ENCODE data around the gene SCARB1. TPM values are rescaled to one million over a fixed set of nuclear protein-coding genes. Genes with fewer than 3 reads are reported as not detected.
"Not testable (repeated sequence)": the region's sequence is repeated elsewhere in the genome, so short reads cannot be mapped to it uniquely, and the experiment has no call there.

SCARB1 gene, protein sequence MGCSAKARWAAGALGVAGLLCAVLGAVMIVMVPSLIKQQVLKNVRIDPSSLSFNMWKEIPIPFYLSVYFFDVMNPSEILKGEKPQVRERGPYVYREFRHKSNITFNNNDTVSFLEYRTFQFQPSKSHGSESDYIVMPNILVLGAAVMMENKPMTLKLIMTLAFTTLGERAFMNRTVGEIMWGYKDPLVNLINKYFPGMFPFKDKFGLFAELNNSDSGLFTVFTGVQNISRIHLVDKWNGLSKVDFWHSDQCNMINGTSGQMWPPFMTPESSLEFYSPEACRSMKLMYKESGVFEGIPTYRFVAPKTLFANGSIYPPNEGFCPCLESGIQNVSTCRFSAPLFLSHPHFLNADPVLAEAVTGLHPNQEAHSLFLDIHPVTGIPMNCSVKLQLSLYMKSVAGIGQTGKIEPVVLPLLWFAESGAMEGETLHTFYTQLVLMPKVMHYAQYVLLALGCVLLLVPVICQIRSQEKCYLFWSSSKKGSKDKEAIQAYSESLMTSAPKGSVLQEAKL
- 10 to 100 TPM; 16.5 to 18.9 TPM for total RNA-seq

- ATAC-seq (peak; percentile 93), DNase-seq (peak; percentile 84 to 90 (median 87))
- WGBS, 2 donors = 0 to 1% methylated on average over 15 to 55 of the region's 89 CpGs
- Histone ChIP-seq H3K27me3 (no peaks in the 10 kb centered on the region), H3K4me1 (peaks cover 19% of the 10 kb centered on the region), H3K9me3 (no peaks in the 10 kb centered on the region), H3K36me3 (replicated peaks in 1 of 2; ENCODE audit: insufficient read depth in 1 of 2, low read depth in 2 of 2) (no peaks in the 10 kb centered on the region), H3K4me3 (peak within 1 kb of the TSS; percentile 44 to 46), H3K27ac (peak within 1 kb of the TSS in 3 of 4 donors; percentile 29 to 45 (median 29))
- intact Hi-C loops (cut with DNase I) = no loop called here
- TF ChIP-seq, protein P1, sequence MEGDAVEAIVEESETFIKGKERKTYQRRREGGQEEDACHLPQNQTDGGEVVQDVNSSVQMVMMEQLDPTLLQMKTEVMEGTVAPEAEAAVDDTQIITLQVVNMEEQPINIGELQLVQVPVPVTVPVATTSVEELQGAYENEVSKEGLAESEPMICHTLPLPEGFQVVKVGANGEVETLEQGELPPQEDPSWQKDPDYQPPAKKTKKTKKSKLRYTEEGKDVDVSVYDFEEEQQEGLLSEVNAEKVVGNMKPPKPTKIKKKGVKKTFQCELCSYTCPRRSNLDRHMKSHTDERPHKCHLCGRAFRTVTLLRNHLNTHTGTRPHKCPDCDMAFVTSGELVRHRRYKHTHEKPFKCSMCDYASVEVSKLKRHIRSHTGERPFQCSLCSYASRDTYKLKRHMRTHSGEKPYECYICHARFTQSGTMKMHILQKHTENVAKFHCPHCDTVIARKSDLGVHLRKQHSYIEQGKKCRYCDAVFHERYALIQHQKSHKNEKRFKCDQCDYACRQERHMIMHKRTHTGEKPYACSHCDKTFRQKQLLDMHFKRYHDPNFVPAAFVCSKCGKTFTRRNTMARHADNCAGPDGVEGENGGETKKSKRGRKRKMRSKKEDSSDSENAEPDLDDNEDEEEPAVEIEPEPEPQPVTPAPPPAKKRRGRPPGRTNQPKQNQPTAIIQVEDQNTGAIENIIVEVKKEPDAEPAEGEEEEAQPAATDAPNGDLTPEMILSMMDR (IDR thresholded peaks at IDR 0.05) = peak in 1 of 7 experiments; percentile 20
- TF ChIP-seq POLR2A (IDR thresholded peaks at IDR 0.05) = peak; percentile 40 to 55 (median 54)
These were observed at the start of gene SCARB1 for GRCh38 chr12:124863416-124864325. TSS of gene SCARB1 (minus strand) at chr12:124863864. CDS start at chr12:124863720, 144 bp downstream.

GRCh38 chr12:124912529-124913287 is 49.0 kb upstream of the SCARB1 start:
- ATAC-seq; intact Hi-C loops (cut with DNase I); H3K9me3 ChIP-seq; H3K27me3 ChIP-seq: not testable (repeated sequence)
- 35 to 40% methylated on average over 8 to 20 of the region's 21 CpGs for WGBS, 2 donors
- peak overlapping the region in 1 of 2 donors; percentile 43 for H3K4me3 ChIP-seq
- H3K27ac ChIP-seq = peak overlapping the region in 3 of 4 donors; percentile 96 to 100 (median 99)
- H3K4me1 ChIP-seq = peaks cover 49% of the 10 kb centered on the region
- peak in 2 of 4 donors; percentile 40 to 45 for DNase-seq
- H3K36me3 ChIP-seq (replicated peaks in 1 of 2; ENCODE audit: insufficient read depth in 1 of 2, low read depth in 2 of 2) = peaks cover 0 to 11% of the 10 kb centered on the region in 2 donors

GRCh38 chr12:124911521-124911920 is 47.9 kb upstream of the SCARB1 start:
- H3K4me3 ChIP-seq; H3K27ac ChIP-seq; DNase-seq; intact Hi-C loops (cut with DNase I); ATAC-seq; H3K9me3 ChIP-seq; H3K27me3 ChIP-seq: not testable (repeated sequence)
- Histone ChIP-seq H3K4me1 (peaks cover 47% of the 10 kb centered on the region), H3K36me3 (replicated peaks in 1 of 2; ENCODE audit: insufficient read depth in 1 of 2, low read depth in 2 of 2) (peaks cover 0 to 11% of the 10 kb centered on the region in 2 donors)
- WGBS, 2 donors = 38 to 61% methylated on average over 6 of the region's 6 CpGs

DNA sequence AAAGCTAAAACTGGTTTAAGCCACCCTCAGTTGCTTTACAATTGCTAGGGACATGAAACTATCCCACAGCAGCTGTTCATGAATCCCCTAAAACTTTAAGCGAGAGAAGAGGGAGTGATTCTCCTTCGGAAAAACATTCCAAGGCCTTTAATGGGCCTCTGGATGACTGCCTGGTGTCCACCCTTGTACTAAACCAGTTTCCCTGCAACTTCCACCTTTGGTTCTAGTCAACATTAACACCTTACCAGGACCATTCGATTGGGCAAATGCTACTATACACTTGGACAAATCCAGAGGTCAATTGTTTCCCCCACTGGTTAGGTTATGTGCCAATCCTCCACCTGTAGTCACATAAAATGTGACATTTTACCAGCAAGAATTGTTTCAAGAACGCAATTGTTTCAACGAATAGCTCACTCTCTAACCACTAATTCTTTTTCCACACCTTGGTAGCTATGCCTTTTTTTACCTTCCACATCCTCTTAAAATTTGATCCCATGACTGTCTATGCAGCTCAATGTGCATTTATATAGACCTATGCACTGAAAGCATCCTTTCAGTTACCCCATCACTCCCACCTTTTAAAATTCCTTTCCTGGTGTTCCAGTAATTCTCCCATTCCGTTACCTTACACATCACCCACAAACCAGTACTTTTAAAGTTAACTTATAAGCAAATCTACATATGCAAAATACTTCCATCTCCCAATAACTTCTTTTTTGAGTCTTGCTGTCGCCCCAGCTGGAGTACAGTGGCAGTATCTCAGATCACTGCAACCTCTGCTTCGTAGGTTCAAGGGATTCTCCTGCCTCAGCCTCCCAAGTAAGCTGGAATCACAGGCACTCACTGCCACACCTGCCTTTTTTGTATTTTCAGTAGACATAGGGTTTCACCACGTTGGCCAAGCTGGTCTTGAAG is 47.2 kb upstream of the SCARB1 start:
- intact Hi-C loops (cut with DNase I) = no loop called here
- 49 to 63% methylated on average over 9 of the region's 9 CpGs for WGBS, 2 donors

More for the DNA sequence above, 47.2 kb upstream of the SCARB1 start:
- no peak overlapping the region for H3K4me3 ChIP-seq
- H3K27ac ChIP-seq = peak overlapping the region; percentile 5 to 46 (median 32)
- ATAC-seq (no peak), DNase-seq (peak in 2 of 4 donors; percentile 36 to 39)
- H3K27me3 ChIP-seq = no peaks in the 10 kb centered on the region
- TF ChIP-seq, protein P1 (IDR thresholded peaks at IDR 0.05) = no peak
- peak; percentile 31 to 80 (median 64) for TF ChIP-seq POLR2A (IDR thresholded peaks at IDR 0.05)
- peaks cover 47% of the 10 kb centered on the region for H3K4me1 ChIP-seq
- no peaks in the 10 kb centered on the region for H3K9me3 ChIP-seq
- peaks cover 0 to 11% of the 10 kb centered on the region in 2 donors for H3K36me3 ChIP-seq (replicated peaks in 1 of 2; ENCODE audit: insufficient read depth in 1 of 2, low read depth in 2 of 2)

All from body of pancreas (tissue), 4 donors.